ENCODE measurements around the gene RBPJ.

- TF ChIP-seq CTCF (IDR thresholded peaks at IDR 0.05; ENCODE audit: control extremely low read depth in 1 of 3, insufficient read depth in 1 of 3, low read depth in 1 of 3, low read length in 3 of 3), result no peak
- TF ChIP-seq CHD2 (IDR thresholded peaks at IDR 0.05; ENCODE audit: low read length), result no peak
- no peak for TF ChIP-seq JUN (IDR thresholded peaks at IDR 0.05; ENCODE audit: low read depth, low read length)
- TF ChIP-seq RNF2 (IDR thresholded peaks at IDR 0.05; ENCODE audit: borderline replicate concordance, low read depth, low read length, missing control alignments, poor library complexity, severe bottlenecking), result no peak
- TF ChIP-seq ATF2 (IDR thresholded peaks at IDR 0.05; ENCODE audit: low read length), result no peak
- no peak for TF ChIP-seq POLR2A (IDR thresholded peaks at IDR 0.05; ENCODE audit: control extremely low read depth in 1 of 2, low read depth in 2 of 2, low read length in 2 of 2)
These were observed 130.8 kb downstream of the RBPJ start for GRCh38 chr4:26451597-26451996.

Data from H1 (cell line).